ENCODE data around the gene MYH16.

MYH16 gene

DNA sequence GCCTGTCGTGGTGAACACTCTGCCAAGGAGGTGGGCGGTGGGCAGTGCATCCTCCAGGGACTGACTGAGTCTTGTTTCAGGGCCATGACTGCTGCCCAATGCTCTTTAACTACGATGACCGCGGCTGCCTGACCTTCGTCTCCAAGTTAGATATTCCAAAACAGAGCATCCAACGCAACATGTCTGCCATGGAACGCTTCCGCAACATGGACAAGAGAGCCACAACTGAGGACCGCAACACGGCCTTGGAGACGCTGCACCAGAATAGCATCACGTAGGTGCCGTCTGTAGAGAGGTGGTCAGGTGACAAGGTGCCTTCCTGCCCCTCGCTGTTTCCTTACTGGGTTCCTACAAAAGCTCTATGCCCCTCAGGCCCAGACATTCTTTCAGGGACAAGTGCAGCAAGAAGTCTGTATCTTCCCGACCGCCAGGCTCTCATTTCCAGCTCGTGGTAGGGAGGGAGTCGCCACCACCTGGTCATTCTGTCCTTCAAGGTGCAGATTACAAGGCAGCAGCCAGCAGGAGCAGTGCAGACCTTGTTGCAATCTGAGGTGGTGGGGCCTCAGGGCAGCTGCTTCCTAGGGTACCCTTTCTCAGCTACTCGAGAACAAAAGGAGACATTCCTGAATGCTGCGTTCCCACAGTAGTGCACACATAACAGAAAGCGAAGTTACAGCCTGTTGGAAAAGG, 87.0 kb downstream of the MYH16 start:
- no peak for DNase-seq
